Nephron progenitor cell (in vitro differentiated cells): Measurements from ENCODE around the gene CSF3.

Experiments used
- DNase-seq: peaks from one replicate; pipeline ENCODE4 v3.0.0; 2021
- H3K27ac Mint-ChIP-seq: 2 replicates; pipeline ENCODE4 v1.8.0; 2021; ENCODE audit warnings: mild to moderate bottlenecking, moderate library complexity, mixed read lengths
- H3K27me3 Mint-ChIP-seq: 2 replicates; pipeline ENCODE4 v1.8.0; 2021; ENCODE audit warnings: mild to moderate bottlenecking, low read depth, mixed read lengths; ENCODE audit not compliant: poor library complexity
- H3K36me3 Mint-ChIP-seq: 2 replicates; pipeline ENCODE4 v1.8.0; 2021; ENCODE audit warnings: low read depth, mixed read lengths
- H3K4me1 Mint-ChIP-seq: 2 replicates; pipeline ENCODE4 v1.8.0; 2021; ENCODE audit warnings: mixed read lengths
- H3K4me3 Mint-ChIP-seq: 2 replicates; pipeline ENCODE4 v1.8.0; 2021; ENCODE audit warnings: mild to moderate bottlenecking, moderate library complexity, mixed read lengths
- H3K9me3 Mint-ChIP-seq: 2 replicates; pipeline ENCODE4 v1.8.0; 2021; ENCODE audit warnings: mild to moderate bottlenecking, moderate library complexity, mixed read lengths
- CTCF ChIP-seq: fragments of 200-600 bp; sonication (generic); IDR thresholded peaks from 2 replicates; pipeline ENCODE4 v1.5.0; 2021; ENCODE audit warnings: antibody characterized with exemption

Gene CSF3

GRCh38 chr17:40023590-40024292 is 8.5 kb downstream of the CSF3 start:
- DNase-seq = no peak

GRCh38 chr17:40024901-40025300 is 9.7 kb downstream of the CSF3 start:
- H3K4me3 Mint-ChIP-seq = no peak overlapping the region
- H3K36me3 Mint-ChIP-seq = peaks cover 56% of the 10 kb centered on the region
- DNase-seq = no peak
- H3K4me1 Mint-ChIP-seq = peaks cover 10% of the 10 kb centered on the region
- H3K9me3 Mint-ChIP-seq = no peaks in the 10 kb centered on the region
- TF ChIP-seq CTCF = no peak
- no peak overlapping the region for H3K27ac Mint-ChIP-seq
- no peaks in the 10 kb centered on the region for H3K27me3 Mint-ChIP-seq

More at GRCh38 chr17:40023590-40024292, 8.5 kb downstream of the CSF3 start:
- Mint-ChIP-seq H3K27ac (peak overlapping the region; percentile 75), H3K4me1 (peaks cover 20% of the 10 kb centered on the region), H3K4me3 (no peak overlapping the region), H3K27me3 (no peaks in the 10 kb centered on the region), H3K9me3 (no peaks in the 10 kb centered on the region), H3K36me3 (peaks cover 53% of the 10 kb centered on the region)
- no peak for TF ChIP-seq CTCF

- no peaks in the 10 kb centered on the region for H3K9me3 Mint-ChIP-seq
- peak overlapping the region; percentile 51 for H3K27ac Mint-ChIP-seq
- H3K36me3 Mint-ChIP-seq = peaks cover 52% of the 10 kb centered on the region
- H3K4me1 Mint-ChIP-seq = peaks cover 6% of the 10 kb centered on the region
- H3K4me3 Mint-ChIP-seq = no peak overlapping the region
- TF ChIP-seq CTCF = no peak
- no peaks in the 10 kb centered on the region for H3K27me3 Mint-ChIP-seq
- DNase-seq = no peak
Observed at GRCh38 chr17:40025559-40025958, 10.3 kb downstream of the CSF3 start.

- Mint-ChIP-seq H3K4me1 (peaks cover 6% of the 10 kb centered on the region), H3K9me3 (no peaks in the 10 kb centered on the region), H3K27me3 (no peaks in the 10 kb centered on the region), H3K27ac (peak overlapping the region; percentile 51), H3K4me3 (no peak overlapping the region), H3K36me3 (peaks cover 53% of the 10 kb centered on the region)
- no peak for DNase-seq
- no peak for TF ChIP-seq CTCF
Observed at GRCh38 chr17:40025991-40026815, 11.0 kb downstream of the CSF3 start.

GRCh38 chr17:40026816-40027613 is 11.8 kb downstream of the CSF3 start:
- Mint-ChIP-seq H3K9me3 (no peaks in the 10 kb centered on the region), H3K36me3 (peaks cover 50% of the 10 kb centered on the region), H3K4me1 (peaks cover 6% of the 10 kb centered on the region), H3K27ac (peak overlapping the region; percentile 64), H3K4me3 (no peak overlapping the region), H3K27me3 (no peaks in the 10 kb centered on the region)
- TF ChIP-seq CTCF = peak; percentile 92
- DNase-seq = peak; percentile 86
